OCI-LY3 (cell line): ENCODE measurements around the gene PLA2G4E.

Source experiments
- H2AFZ ChIP-seq: fragments of 200-600, 300-600 bp; shearing (Covaris generic); 2 replicates; pipeline ENCODE4 v1.6.0; 2014; ENCODE audit warnings: antibody characterized with exemption, low read depth, low read length
- H3K27ac ChIP-seq: fragments of 200-600, 300-600 bp; sonication (generic); 2 replicates; pipeline ENCODE4 v1.5.1; 2014; ENCODE audit warnings: mild to moderate bottlenecking, low read length, moderate library complexity, mixed read lengths
- H3K27me3 ChIP-seq: fragments of 200-600, 300-600 bp; sonication (generic); 2 replicates; pipeline ENCODE4 v1.6.1; 2014; ENCODE audit warnings: low read depth, low read length, mixed read lengths
- H3K36me3 ChIP-seq: fragments of 200-600, 300-600 bp; sonication (generic); replicated peaks from 2 replicates; pipeline ENCODE3; 2014; ENCODE audit warnings: low read depth, low read length, mixed read lengths
- H3K4me1 ChIP-seq: fragments of 300-600, 200-600 bp; sonication (generic); 2 replicates; pipeline ENCODE4 v1.6.1; 2014; ENCODE audit warnings: low read length, mixed read lengths
- H3K4me2 ChIP-seq: fragments of 200-600, 300-600 bp; sonication (generic); 2 replicates; pipeline ENCODE4 v1.6.1; 2014; ENCODE audit warnings: low read length, mixed read lengths
- H3K4me3 ChIP-seq: fragments of 300-600, 200-600 bp; sonication (generic); 2 replicates; pipeline ENCODE4 v1.5.1; 2014; ENCODE audit warnings: antibody characterized with exemption, mild to moderate bottlenecking, low read length, moderate library complexity
- H3K79me2 ChIP-seq: fragments of 300-600, 200-600 bp; shearing (Covaris generic); 2 replicates; pipeline ENCODE4 v1.6.1; 2014; ENCODE audit warnings: mild to moderate bottlenecking, low read length, mixed read lengths
- H3K9ac ChIP-seq: fragments of 300-600, 200-600 bp; shearing (Covaris generic); 2 replicates; pipeline ENCODE4 v1.6.0; 2014; ENCODE audit warnings: mild to moderate bottlenecking, low read length, moderate library complexity
- H3K9me3 ChIP-seq: fragments of 200-600, 300-600 bp; shearing (Covaris generic); 2 replicates; pipeline ENCODE4 v1.6.1; 2014; ENCODE audit warnings: low read length, mixed read lengths; ENCODE audit not compliant: insufficient read depth
- H4K20me1 ChIP-seq: fragments of 200-600, 300-600 bp; sonication (generic); 2 replicates; pipeline ENCODE4 v1.6.1; 2016; ENCODE audit warnings: low read length, mixed read lengths; ENCODE audit not compliant: insufficient read depth
- EZH2phosphoT487 ChIP-seq: fragments of 200-600 bp; shearing (Covaris generic); IDR thresholded peaks from 2 replicates; pipeline ENCODE4 v1.6.1; 2018; ENCODE audit warnings: antibody characterized with exemption, mixed run types, low read depth
- TF ChIP-seq, protein P1 (sequence below): fragments of 200-600, 300-600 bp; sonication (generic); IDR thresholded peaks from 2 replicates; pipeline ENCODE4 v1.5.1; 2014; ENCODE audit warnings: antibody characterized with exemption, low read length, low read depth

The PLA2G4E gene

DNA sequence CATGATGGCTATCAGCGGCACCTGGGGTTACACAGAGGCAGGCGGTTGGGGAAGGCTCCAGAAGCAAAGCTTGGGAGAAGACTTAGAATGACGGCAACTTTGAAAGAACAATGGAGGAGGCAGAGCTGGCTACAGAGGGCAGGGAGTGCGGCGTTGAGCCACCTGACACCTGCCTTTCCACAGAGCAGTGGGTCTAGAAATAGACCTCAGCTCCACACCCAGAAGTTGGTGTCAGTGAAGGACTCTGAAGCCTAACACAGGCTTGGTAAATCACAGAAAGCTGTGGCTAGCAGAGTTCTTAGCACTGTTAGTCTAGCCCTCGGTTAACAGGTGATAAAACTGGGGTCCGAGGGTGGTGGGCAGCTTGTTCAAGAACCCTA is 25.4 kb downstream of the PLA2G4E start:
- Histone ChIP-seq H4K20me1 (no peaks in the 10 kb centered on the region), H3K4me1 (peaks cover 5% of the 10 kb centered on the region; the same call in 1 of the 2 replicates), H3K9me3 (no peaks in the 10 kb centered on the region), H3K4me3 (no peak overlapping the region), H3K27me3 (no peaks in the 10 kb centered on the region), H2AFZ (no peak overlapping the region), H3K27ac (no peak overlapping the region), H3K36me3 (no peaks in the 10 kb centered on the region), H3K9ac (no peak overlapping the region), H3K4me2 (no peak overlapping the region), H3K79me2 (no peaks in the 10 kb centered on the region)
- no peak for TF ChIP-seq EZH2phosphoT487
- TF ChIP-seq, protein P1, sequence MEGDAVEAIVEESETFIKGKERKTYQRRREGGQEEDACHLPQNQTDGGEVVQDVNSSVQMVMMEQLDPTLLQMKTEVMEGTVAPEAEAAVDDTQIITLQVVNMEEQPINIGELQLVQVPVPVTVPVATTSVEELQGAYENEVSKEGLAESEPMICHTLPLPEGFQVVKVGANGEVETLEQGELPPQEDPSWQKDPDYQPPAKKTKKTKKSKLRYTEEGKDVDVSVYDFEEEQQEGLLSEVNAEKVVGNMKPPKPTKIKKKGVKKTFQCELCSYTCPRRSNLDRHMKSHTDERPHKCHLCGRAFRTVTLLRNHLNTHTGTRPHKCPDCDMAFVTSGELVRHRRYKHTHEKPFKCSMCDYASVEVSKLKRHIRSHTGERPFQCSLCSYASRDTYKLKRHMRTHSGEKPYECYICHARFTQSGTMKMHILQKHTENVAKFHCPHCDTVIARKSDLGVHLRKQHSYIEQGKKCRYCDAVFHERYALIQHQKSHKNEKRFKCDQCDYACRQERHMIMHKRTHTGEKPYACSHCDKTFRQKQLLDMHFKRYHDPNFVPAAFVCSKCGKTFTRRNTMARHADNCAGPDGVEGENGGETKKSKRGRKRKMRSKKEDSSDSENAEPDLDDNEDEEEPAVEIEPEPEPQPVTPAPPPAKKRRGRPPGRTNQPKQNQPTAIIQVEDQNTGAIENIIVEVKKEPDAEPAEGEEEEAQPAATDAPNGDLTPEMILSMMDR = no peak

DNA sequence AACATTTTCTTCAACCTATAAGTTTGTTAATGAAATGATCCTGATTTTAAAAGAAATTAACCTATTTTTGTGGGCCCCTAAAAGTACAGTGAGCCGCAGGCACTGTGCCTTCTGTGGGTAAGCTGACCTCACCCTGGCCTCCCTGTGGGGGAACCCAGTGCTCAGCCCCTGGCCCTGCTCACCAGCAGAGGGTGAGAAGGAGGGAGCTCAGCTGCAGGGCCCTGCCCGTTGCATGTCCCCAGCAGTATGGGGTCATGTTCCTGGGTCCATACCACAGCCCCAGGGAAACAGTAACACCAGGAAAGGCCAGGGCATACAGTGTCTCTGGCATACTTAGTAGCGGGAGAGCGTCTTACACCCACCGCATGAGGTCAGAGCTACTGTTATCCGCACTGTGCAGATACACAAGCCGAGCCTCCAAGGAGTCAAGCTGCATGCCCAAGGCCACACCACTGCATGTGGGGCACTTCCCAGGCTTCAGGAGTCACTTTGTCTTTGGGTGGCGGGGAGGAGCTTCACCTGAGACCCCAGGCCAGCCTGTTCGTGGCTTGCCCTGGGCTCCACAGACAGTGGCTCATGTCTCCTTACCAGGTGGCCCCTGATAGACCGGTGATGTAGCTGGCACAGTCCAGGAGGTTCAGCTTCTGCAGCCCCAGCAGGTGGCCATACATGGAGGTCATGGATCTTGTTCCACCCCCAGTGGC is 25.9 kb downstream of the PLA2G4E start:
- no peak overlapping the region for H3K4me3 ChIP-seq
- no peaks in the 10 kb centered on the region for H3K79me2 ChIP-seq
- H2AFZ ChIP-seq = no peak overlapping the region
- no peak overlapping the region for H3K27ac ChIP-seq
- H3K4me2 ChIP-seq = no peak overlapping the region
- no peak overlapping the region for H3K9ac ChIP-seq
- no peaks in the 10 kb centered on the region for H3K9me3 ChIP-seq
- no peaks in the 10 kb centered on the region for H3K36me3 ChIP-seq
- no peaks in the 10 kb centered on the region for H3K27me3 ChIP-seq
- TF ChIP-seq, protein P1 = no peak
- no peak for TF ChIP-seq EZH2phosphoT487
- H4K20me1 ChIP-seq = no peaks in the 10 kb centered on the region
- H3K4me1 ChIP-seq = peaks cover 5% of the 10 kb centered on the region; the same call in 1 of the 2 replicates

DNA sequence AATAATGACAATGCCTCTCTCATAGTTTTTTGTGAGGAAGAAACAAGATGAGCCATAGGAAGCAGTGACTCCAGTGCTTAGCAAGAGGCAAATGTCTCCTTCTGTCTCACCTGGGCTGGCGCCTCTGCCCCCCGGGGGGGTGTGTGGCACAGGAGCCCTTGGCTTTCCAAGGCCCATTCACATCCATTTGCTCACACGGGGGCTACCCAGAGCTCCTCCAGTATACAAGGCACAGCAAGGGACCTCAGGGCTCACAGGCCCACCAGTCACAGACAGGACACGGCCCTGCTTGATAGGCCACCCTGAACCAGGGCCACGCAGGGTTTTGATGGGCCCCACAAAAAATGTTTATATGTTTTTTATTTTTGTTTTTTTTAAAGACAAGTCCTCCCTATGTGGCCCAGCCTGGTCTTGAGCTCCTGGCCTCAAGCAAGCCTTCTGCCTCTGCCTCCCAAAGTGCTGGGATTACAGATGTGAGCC is 26.6 kb downstream of the PLA2G4E start:
- no peak overlapping the region for H3K9ac ChIP-seq
- no peaks in the 10 kb centered on the region for H3K9me3 ChIP-seq
- no peak overlapping the region for H3K4me2 ChIP-seq
- peaks cover 3% of the 10 kb centered on the region; the same call in 1 of the 2 replicates for H3K4me1 ChIP-seq
- no peak overlapping the region for H2AFZ ChIP-seq
- no peak overlapping the region for H3K27ac ChIP-seq
- TF ChIP-seq EZH2phosphoT487 = no peak
- TF ChIP-seq, protein P1 = no peak
- no peak overlapping the region for H3K4me3 ChIP-seq
- no peaks in the 10 kb centered on the region for H3K36me3 ChIP-seq
- no peaks in the 10 kb centered on the region for H4K20me1 ChIP-seq
- no peaks in the 10 kb centered on the region; the same call in 1 of the 2 replicates for H3K27me3 ChIP-seq
- no peaks in the 10 kb centered on the region for H3K79me2 ChIP-seq

DNA sequence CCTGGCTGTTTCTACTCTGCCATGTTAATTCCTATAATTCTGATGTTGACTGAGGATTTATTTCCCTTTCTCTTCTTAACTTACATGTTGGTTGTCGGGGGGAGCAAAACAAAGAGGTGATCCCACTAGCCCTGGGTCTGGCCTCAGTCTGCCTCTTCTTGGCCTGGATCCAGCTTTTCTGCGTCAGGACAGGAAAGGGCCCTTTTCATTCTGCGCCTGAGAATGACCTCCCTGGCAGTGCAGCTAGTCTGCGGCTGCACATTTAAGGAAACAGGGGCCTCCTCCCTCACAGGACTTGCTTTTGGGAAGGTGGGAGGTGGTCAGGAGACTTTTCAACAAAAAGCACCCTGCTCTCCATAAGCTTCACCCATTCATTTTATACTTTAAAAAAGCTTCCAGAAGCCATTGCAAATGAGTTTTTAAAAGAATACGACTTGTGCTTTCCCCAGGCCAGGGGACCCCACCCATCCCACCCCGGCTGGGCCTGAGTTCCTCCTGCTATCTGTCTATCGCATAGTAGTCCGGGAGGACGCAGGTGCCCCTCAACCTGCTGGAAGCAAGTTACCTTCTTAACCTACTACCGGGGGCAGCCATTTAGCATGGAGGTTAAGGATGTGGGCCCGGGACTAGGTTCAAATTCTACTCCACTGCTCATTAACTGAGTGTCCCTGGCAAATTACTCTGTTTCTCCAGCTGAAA is 27.2 kb downstream of the PLA2G4E start:
- no peaks in the 10 kb centered on the region for H3K36me3 ChIP-seq
- TF ChIP-seq EZH2phosphoT487 = no peak
- TF ChIP-seq, protein P1 = no peak
- no peak overlapping the region for H2AFZ ChIP-seq
- no peaks in the 10 kb centered on the region for H3K9me3 ChIP-seq
- H3K4me3 ChIP-seq = no peak overlapping the region
- no peaks in the 10 kb centered on the region for H4K20me1 ChIP-seq
- H3K27me3 ChIP-seq = peaks cover 4% of the 10 kb centered on the region; the same call in 1 of the 2 replicates
- H3K4me1 ChIP-seq = no peaks in the 10 kb centered on the region
- no peak overlapping the region for H3K4me2 ChIP-seq
- no peak overlapping the region for H3K9ac ChIP-seq
- H3K27ac ChIP-seq = no peak overlapping the region
- no peaks in the 10 kb centered on the region for H3K79me2 ChIP-seq
